Measurements from ENCODE around the gene ASPSCR1. TPM values are rescaled to one million over a fixed set of nuclear protein-coding genes. Genes with fewer than 3 reads are reported as not detected.
A peak's percentile ranks its signal among the peaks of the same experiment; 100 is the strongest.

The ASPSCR1 gene
- total RNA-seq, 1 experiment from 2014 or later = 60.4 TPM

DNA sequence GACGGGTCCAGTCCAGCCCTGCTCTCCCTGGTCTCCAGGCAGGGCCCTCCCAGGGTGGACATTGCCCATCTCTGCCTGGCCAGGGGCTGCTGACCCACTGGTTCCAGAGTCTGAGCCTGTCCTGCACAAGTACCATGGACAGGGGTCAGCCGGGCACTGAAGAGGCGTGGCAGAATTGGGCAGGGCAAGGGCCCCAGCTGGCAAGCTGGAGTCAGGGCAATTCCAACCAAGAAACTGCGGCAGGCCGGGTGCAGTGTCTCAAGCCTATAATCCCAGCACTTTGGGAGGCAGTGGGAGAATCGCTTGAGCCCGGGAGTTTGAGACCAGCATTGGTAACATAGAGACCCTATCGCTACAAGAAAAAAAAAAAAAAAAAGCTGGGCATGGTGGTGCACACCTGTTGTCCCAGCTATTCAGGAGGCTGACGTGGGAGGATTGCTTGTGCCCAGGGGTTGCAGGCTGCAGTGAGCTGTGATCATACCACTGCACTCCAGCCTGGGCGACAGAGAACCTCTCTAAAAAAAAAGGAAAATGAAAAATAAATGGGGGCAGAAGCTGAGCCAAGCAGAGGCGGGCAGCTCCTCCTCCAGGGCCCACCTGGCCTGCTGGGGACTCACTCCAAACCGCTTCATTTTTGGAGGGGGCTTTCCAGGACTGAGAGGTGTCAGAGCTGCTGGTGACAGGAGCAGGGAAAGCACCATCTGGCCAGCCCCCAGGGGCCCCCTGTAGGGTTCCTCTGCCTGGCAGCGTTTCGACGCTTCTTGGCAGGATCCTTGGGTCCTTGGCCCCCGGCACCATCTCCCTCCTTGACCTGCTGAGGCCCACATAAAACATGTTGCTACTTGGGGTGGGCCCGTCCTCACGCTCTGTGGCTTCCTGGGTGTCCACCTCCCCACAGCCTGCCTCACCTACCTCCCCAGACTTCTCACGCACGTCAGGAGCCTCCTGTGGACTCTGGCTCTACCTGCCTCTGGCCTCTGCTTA, 47.0 kb upstream of the ASPSCR1 start:
- Mint-ChIP-seq H3K27ac (no peak overlapping the region), H3K4me3 (peak overlapping the region; percentile 14; the same call in 1 of the 2 replicates), H3K9me3 (no peaks in the 10 kb centered on the region), H3K4me1 (peaks cover 10% of the 10 kb centered on the region), H3K36me3 (peaks cover 10% of the 10 kb centered on the region; the same call in 1 of the 2 replicates), H3K27me3 (ENCODE audit: low read depth) (peaks cover 3% of the 10 kb centered on the region; the same call in 1 of the 2 replicates)
- TF ChIP-seq, protein P1, sequence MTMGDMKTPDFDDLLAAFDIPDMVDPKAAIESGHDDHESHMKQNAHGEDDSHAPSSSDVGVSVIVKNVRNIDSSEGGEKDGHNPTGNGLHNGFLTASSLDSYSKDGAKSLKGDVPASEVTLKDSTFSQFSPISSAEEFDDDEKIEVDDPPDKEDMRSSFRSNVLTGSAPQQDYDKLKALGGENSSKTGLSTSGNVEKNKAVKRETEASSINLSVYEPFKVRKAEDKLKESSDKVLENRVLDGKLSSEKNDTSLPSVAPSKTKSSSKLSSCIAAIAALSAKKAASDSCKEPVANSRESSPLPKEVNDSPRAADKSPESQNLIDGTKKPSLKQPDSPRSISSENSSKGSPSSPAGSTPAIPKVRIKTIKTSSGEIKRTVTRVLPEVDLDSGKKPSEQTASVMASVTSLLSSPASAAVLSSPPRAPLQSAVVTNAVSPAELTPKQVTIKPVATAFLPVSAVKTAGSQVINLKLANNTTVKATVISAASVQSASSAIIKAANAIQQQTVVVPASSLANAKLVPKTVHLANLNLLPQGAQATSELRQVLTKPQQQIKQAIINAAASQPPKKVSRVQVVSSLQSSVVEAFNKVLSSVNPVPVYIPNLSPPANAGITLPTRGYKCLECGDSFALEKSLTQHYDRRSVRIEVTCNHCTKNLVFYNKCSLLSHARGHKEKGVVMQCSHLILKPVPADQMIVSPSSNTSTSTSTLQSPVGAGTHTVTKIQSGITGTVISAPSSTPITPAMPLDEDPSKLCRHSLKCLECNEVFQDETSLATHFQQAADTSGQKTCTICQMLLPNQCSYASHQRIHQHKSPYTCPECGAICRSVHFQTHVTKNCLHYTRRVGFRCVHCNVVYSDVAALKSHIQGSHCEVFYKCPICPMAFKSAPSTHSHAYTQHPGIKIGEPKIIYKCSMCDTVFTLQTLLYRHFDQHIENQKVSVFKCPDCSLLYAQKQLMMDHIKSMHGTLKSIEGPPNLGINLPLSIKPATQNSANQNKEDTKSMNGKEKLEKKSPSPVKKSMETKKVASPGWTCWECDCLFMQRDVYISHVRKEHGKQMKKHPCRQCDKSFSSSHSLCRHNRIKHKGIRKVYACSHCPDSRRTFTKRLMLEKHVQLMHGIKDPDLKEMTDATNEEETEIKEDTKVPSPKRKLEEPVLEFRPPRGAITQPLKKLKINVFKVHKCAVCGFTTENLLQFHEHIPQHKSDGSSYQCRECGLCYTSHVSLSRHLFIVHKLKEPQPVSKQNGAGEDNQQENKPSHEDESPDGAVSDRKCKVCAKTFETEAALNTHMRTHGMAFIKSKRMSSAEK (CRISPR knock-in tag; IDR thresholded peaks at IDR 0.05; ENCODE audit: borderline replicate concordance) = no peak
- TF ChIP-seq ELF4 (CRISPR knock-in tag; IDR thresholded peaks at IDR 0.05; ENCODE audit: low read depth) = no peak
- TF ChIP-seq HMGA2 (CRISPR knock-in tag; IDR thresholded peaks at IDR 0.05) = no peak
- DNase-seq (ENCODE audit: low spot score) (no peak), ATAC-seq (no peak)
- CTCF ChIA-PET = interaction anchor here (0.9 to 2.9 kb wide), 7 partner anchors 13 to 100 kb away, joined by 3 to 13 read pairs (median 4); no protein-coding TSS in a partner anchor
- POLR2A ChIA-PET = interaction anchor here (0.6 kb wide), 1 partner anchor 10 kb away, joined by 3 read pairs; no protein-coding TSS in a partner anchor

DNA sequence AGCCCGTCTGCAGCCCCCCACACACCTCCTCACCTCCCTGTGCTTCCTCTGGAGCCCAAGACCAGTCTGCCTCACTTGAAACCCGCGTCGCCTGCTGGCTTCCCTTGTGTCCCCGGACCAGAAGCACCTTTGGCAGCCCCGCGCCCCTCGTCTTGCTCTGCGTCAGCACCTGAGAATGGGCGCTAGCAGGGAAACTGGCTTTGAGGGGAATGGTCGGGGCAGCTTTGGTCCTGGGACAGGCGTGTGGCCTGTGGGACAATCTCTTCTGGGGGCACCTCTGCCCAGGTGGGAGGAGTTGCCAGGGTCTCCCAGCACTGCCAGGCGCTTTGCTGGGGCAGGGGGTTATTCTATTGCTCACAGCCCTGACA, 46.3 kb upstream of the ASPSCR1 start:
- Mint-ChIP-seq H3K27me3 (ENCODE audit: low read depth) (peaks cover 3% of the 10 kb centered on the region; the same call in 1 of the 2 replicates), H3K4me3 (no peak overlapping the region; the same call in 1 of the 2 replicates), H3K27ac (no peak overlapping the region), H3K9me3 (no peaks in the 10 kb centered on the region), H3K36me3 (peaks cover 10% of the 10 kb centered on the region; the same call in 1 of the 2 replicates), H3K4me1 (peaks cover 9% of the 10 kb centered on the region)
- ATAC-seq (no peak), DNase-seq (ENCODE audit: low spot score) (no peak)
- no peak for TF ChIP-seq ZNF138 (CRISPR knock-in tag; conservative IDR thresholded peaks at IDR 0.05)
- 0 out of 2 replicates have a peak, but pooled peaks have one; percentile 27 for TF ChIP-seq NR1H2 (CRISPR knock-in tag; IDR thresholded peaks at IDR 0.05)
- CTCF ChIA-PET = interaction anchor here (0.9 to 1.9 kb wide), 3 partner anchors 29 to 99 kb away, joined by 3 to 7 read pairs (median 4); no protein-coding TSS in a partner anchor
- POLR2A ChIA-PET = interaction anchor here (0.7 kb wide), 1 partner anchor 9 kb away, joined by 3 read pairs; no protein-coding TSS in a partner anchor

DNA sequence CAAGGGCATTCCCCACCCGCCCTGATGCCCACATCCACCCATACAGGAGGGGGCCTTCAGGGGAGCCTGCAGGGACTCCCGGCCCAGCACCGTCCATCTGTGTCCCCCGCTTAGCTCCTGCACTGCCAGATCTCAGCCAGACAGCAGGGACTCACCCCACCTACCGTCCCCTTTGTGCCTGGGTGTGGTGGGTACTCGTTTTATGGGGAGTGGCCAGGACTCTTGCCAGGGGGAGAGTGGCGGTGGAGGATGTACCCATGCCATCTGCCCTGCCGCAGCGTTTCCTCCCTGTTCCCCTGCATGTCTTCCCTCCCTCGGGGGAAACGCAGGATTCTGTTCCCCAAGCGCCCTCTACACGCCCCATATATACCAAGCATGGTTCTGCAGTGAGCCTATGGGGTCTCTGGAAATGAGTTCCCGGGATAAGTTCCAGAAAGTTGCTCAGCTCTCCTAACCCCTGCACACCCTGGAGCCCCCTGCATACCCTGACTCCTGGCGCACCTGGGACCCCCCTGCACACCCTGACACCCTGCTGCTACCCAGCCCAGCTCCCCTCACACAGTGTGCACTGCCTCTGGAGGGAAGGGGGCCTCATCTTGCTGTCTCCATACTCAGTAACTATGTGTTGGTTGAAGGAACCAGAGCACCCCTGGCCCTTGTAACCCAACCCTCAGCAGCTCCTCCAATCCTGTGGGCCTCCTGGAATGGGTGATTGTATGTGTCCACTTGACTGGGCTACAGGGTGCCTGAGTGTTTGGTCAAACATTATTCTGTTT, 45.7 kb upstream of the ASPSCR1 start:
- POLR2A ChIA-PET = interaction anchor here (0.7 to 0.8 kb wide), 2 partner anchors 8 kb away, joined by 3 to 4 read pairs; no protein-coding TSS in a partner anchor
- peaks cover 10% of the 10 kb centered on the region; the same call in 1 of the 2 replicates for H3K4me1 Mint-ChIP-seq
- H3K9me3 Mint-ChIP-seq = no peaks in the 10 kb centered on the region
- no peak overlapping the region for H3K27ac Mint-ChIP-seq
- no peak overlapping the region for H3K4me3 Mint-ChIP-seq
- CTCF ChIA-PET = interaction anchor here (1.9 kb wide), 1 partner anchor 89 kb away, joined by 7 read pairs; no protein-coding TSS in a partner anchor
- ATAC-seq (no peak), DNase-seq (ENCODE audit: low spot score) (no peak)
- peaks cover 10% of the 10 kb centered on the region; the same call in 1 of the 2 replicates for H3K36me3 Mint-ChIP-seq
- TF ChIP-seq FOXK1 (CRISPR knock-in tag; IDR thresholded peaks at IDR 0.05) (no peak), EMX1 (CRISPR knock-in tag; IDR thresholded peaks at IDR 0.05) (0 out of 2 replicates have a peak, but pooled peaks have one; percentile 46), ZNF219 (CRISPR knock-in tag; IDR thresholded peaks at IDR 0.05; ENCODE audit: borderline replicate concordance) (no peak)
- TF ChIP-seq, protein P2, sequence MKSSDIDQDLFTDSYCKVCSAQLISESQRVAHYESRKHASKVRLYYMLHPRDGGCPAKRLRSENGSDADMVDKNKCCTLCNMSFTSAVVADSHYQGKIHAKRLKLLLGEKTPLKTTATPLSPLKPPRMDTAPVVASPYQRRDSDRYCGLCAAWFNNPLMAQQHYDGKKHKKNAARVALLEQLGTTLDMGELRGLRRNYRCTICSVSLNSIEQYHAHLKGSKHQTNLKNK (CRISPR knock-in tag; IDR thresholded peaks at IDR 0.05) = 0 out of 2 replicates have a peak, but pooled peaks have one; percentile 47
- TF ChIP-seq, protein P3, sequence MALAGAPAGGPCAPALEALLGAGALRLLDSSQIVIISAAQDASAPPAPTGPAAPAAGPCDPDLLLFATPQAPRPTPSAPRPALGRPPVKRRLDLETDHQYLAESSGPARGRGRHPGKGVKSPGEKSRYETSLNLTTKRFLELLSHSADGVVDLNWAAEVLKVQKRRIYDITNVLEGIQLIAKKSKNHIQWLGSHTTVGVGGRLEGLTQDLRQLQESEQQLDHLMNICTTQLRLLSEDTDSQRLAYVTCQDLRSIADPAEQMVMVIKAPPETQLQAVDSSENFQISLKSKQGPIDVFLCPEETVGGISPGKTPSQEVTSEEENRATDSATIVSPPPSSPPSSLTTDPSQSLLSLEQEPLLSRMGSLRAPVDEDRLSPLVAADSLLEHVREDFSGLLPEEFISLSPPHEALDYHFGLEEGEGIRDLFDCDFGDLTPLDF (CRISPR knock-in tag; IDR thresholded peaks at IDR 0.05) = no peak
- TF ChIP-seq, protein P4, sequence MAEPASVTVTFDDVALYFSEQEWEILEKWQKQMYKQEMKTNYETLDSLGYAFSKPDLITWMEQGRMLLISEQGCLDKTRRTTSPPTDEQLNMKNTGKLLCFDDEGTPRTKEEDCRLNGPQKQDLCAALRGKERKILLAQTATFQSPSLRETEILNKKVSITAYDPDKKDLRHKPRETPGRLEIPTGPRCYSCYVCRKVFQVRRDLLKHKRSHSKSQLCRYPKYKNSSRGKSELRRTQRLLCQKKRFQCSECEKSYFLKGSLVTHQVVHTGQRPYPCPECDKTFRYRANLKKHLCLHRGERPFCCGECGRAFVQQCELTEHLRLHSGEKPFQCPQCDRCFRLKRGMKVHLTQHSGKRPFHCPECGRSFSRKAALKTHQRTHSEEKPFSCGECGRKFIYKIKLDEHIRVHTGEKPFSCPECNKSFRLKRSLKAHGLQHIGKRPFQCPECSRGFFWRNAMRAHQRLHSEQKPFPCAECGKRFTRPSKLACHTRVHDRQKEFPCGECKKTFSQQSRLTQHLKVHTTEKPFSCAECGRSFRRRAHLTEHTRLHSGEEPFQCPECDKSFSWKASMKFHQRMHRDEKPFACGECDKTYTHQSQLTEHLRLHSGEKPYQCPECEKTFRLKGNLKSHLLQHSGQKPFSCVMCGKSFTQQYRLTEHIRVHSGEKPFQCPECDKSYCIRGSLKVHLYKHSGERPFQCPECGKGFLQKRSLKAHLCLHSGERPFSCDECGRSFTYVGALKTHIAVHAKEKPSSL (CRISPR knock-in tag; conservative IDR thresholded peaks at IDR 0.05) = no peak
- peaks cover 3% of the 10 kb centered on the region; the same call in 1 of the 2 replicates for H3K27me3 Mint-ChIP-seq (ENCODE audit: low read depth)
